Activated naive CD8-positive, alpha-beta T cell treated with anti-CD3 and anti-CD28 coated beads, Interleukin-2, amount 50 U/mL, for 24 hours (primary cell): Measurements from ENCODE around the gene RNLS.
"Not testable (repeated sequence)": the region's sequence is repeated elsewhere in the genome, so short reads cannot be mapped to it uniquely, and the experiment has no call there.

Experiments
- ATAC-seq: fragments of 150-1000 bp; cut with Tn5 transposase; one replicate; pipeline ENCODE4 v1.10.0; 2021
- DNase-seq: peaks from one replicate; pipeline ENCODE4 v3.0.0; 2021
- H3K27ac Mint-ChIP-seq: one replicate; pipeline ENCODE4 v1.8.0; 2021; ENCODE audit warnings: mild to moderate bottlenecking, mixed read lengths
- H3K27me3 Mint-ChIP-seq: one replicate; pipeline ENCODE4 v1.8.0; 2021; ENCODE audit warnings: mixed read lengths
- H3K36me3 Mint-ChIP-seq: one replicate; pipeline ENCODE4 v1.8.0; 2021; ENCODE audit warnings: low read depth, mixed read lengths
- H3K4me1 Mint-ChIP-seq: one replicate; pipeline ENCODE4 v1.8.0; 2021; ENCODE audit warnings: mixed read lengths
- H3K4me3 Mint-ChIP-seq: one replicate; pipeline ENCODE4 v1.8.0; 2021; ENCODE audit warnings: mild to moderate bottlenecking, moderate library complexity, mixed read lengths
- H3K9me3 Mint-ChIP-seq: one replicate; pipeline ENCODE4 v1.8.0; 2021; ENCODE audit warnings: mixed read lengths

Gene RNLS

DNA sequence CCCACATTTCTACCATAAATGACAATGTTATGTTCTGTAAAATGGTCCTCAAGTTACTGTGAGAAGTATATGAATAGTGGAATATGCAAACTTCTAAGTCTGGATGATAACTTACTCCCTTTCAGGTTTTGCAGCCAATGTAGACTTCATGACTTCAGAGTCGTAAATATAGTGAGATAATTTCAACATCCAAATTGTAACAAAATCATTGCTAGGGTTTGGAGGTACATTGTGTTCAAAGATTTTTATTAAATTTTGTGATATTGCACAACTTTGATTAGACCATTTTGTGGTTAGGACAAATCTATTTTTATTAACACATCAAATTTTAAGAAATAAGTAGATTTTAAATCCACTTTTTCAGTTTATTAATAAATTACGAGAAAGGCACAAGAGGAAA lies 270.3 kb downstream of the RNLS start:
- no peak for ATAC-seq
- DNase-seq: no peak
- Mint-ChIP-seq H3K4me3 (no peak overlapping the region), H3K36me3 (no peaks in the 10 kb centered on the region), H3K27me3 (no peaks in the 10 kb centered on the region), H3K4me1 (peaks cover 17% of the 10 kb centered on the region), H3K27ac (no peak overlapping the region), H3K9me3 (no peaks in the 10 kb centered on the region)

DNA sequence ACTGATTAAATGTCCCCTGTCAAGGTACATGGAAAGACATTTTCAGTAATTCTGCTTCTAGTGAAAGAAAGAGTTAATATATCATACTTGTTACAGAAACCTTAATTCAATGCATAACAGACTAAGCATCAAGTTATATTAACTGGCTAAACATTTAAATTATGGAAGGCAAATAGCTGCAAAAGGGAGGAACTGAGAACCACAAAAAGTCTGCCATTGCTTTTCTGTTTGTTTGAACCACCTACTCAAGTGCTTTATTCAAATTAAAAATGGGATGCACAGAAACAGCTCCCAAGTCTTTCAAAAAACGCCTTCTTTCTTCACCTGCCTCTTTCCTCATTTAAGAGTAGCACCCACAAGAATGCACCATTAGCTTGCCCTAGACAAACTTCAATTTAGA lies 271.9 kb downstream of the RNLS start:
- H3K27ac Mint-ChIP-seq: no peak overlapping the region
- H3K9me3 Mint-ChIP-seq: no peaks in the 10 kb centered on the region
- H3K27me3 Mint-ChIP-seq: no peaks in the 10 kb centered on the region
- DNase-seq (no peak), ATAC-seq (no peak)
- no peaks in the 10 kb centered on the region for H3K36me3 Mint-ChIP-seq
- H3K4me3 Mint-ChIP-seq: no peak overlapping the region
- H3K4me1 Mint-ChIP-seq: peaks cover 15% of the 10 kb centered on the region

DNA sequence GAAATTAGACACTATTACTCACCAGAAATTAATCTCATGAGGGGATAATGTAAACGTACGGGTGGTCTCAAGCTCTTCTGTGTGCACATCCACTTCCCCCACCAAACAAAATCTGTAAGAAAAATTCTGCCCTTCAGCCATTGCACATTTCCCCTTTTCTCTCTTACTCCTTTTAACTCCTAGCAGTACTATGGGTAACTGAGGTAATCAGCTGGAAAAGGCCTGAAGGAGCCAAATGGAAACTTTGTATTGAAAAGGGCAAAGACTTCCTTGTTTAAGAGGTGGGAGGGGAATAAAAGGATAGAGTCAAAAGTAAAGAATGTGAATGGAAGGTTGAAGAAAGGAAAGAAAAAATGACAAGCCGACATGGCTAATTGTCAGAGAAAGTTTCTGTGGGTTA lies 273.8 kb downstream of the RNLS start:
- no peaks in the 10 kb centered on the region for H3K9me3 Mint-ChIP-seq
- H3K36me3 Mint-ChIP-seq: no peaks in the 10 kb centered on the region
- H3K4me3 Mint-ChIP-seq: no peak overlapping the region
- no peaks in the 10 kb centered on the region for H3K27me3 Mint-ChIP-seq
- ATAC-seq: no peak
- peaks cover 8% of the 10 kb centered on the region for H3K4me1 Mint-ChIP-seq
- no peak for DNase-seq
- no peak overlapping the region for H3K27ac Mint-ChIP-seq

DNA sequence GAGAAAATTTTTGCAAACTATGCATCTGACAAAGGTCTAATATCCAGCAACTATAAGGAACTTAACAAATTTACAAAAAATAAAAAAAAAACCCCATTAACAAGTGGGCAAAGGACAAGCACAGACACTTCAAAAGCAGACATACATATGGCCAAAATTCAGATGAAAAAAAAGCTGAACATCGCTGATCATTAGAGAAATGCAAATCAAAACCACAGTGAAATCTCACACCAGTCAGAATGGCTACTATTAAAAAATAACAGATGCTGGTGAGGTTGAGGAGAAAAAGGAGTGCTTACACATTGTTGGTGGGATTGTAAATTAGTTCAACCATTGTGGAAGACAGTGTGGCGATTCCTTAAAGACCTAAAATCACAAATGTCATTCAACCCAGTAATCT lies 274.8 kb downstream of the RNLS start:
- ATAC-seq, H3K9me3 Mint-ChIP-seq, H3K4me1 Mint-ChIP-seq, H3K36me3 Mint-ChIP-seq, H3K27me3 Mint-ChIP-seq, DNase-seq, H3K27ac Mint-ChIP-seq, H3K4me3 Mint-ChIP-seq: not testable (repeated sequence)

DNA sequence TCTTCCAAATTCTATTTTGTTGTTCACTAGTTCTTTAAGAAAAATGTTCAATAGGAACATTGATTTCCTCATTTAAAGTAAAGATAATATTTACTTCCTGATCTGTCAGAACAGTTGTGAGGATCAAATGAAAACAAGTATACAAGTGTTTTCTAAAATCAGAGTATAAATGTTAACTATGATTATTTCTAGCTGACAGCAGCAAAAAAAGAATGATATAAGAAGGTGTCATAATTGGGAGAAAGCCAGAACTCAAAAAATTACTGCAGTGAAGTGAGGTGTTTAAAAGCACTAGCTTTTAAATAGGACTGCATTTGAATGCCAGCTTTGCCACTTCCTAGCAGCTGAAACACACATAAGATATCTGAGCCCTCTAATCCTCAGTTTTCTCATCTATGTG lies 283.3 kb downstream of the RNLS start:
- peaks cover 4% of the 10 kb centered on the region for H3K4me1 Mint-ChIP-seq
- no peak overlapping the region for H3K27ac Mint-ChIP-seq
- no peaks in the 10 kb centered on the region for H3K36me3 Mint-ChIP-seq
- no peaks in the 10 kb centered on the region for H3K27me3 Mint-ChIP-seq
- DNase-seq (no peak), ATAC-seq (no peak)
- no peak overlapping the region for H3K4me3 Mint-ChIP-seq
- no peaks in the 10 kb centered on the region for H3K9me3 Mint-ChIP-seq

DNA sequence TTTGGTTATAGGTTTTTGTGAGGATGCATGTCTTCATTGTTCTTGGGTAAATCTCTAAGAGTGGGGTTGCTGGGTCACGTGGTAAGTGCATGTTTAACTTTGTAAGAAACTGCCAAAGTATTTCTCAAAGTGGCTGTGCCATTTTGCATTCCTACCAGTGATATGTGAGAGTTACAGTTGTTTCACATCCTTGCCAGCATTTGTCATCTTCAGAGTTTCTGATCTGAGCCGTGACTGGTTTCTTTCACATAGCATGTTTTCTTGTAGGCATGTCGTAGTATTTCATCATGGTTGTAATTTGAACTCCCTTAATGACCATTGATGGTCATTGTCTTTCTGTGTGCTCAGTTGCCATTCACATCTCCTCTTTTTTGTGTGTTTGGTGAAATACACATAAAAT lies 286.0 kb downstream of the RNLS start:
- H3K27me3 Mint-ChIP-seq: no peaks in the 10 kb centered on the region
- no peaks in the 10 kb centered on the region for H3K36me3 Mint-ChIP-seq
- ATAC-seq: no peak
- peaks cover 22% of the 10 kb centered on the region for H3K4me1 Mint-ChIP-seq
- no peak overlapping the region for H3K4me3 Mint-ChIP-seq
- no peak for DNase-seq
- no peak overlapping the region for H3K27ac Mint-ChIP-seq
- H3K9me3 Mint-ChIP-seq: no peaks in the 10 kb centered on the region

DNA sequence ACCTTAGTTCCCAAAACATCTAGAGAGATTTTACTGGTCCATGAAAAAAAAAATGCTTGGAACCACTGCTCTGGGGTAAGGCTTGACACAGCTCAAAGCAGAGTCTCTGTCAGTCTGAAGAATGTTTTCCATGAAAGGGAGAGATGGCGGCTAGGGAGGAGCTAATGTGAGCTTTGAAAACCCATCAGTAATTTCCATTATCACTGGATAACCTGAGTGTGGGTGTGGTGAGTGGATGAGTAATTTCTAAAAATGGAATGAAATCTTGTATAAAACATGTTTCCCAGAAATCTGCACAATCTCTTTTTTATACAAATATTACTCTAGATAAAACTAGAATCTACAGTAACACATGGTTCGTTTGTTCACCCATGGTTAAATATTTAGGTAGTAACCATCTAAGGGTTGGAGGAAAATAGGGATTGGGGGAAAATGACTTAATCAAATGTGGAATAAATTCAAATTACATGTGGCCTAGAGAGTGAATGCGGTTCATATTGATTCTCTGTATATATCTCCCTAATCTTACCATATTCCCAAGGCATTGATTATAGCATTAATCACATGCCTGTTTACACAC lies 289.4 kb downstream of the RNLS start:
- ATAC-seq (peak; percentile 77), DNase-seq (no peak)
- peaks cover 27% of the 10 kb centered on the region for H3K4me1 Mint-ChIP-seq
- H3K36me3 Mint-ChIP-seq: no peaks in the 10 kb centered on the region
- H3K4me3 Mint-ChIP-seq: no peak overlapping the region
- H3K9me3 Mint-ChIP-seq: no peaks in the 10 kb centered on the region
- no peaks in the 10 kb centered on the region for H3K27me3 Mint-ChIP-seq
- H3K27ac Mint-ChIP-seq: peak overlapping the region; percentile 5

DNA sequence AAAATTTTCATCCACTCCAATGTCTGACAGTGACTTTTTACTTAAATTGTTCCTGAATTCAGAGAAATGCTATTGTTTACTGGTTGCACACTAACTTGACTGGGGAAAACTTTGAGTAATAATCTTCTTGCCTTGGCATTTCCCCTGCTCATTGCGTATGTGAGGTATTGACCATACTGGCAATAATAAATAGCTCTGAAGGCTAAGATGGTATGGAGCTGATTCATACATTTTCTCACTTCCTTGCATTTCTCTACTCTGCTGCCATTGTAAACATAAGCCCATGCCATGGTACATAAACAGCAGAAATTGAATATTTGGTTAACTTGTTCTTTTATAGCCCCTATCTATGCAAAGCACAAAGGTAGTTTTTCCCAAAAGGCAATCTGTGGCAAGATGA lies 290.0 kb downstream of the RNLS start:
- no peak overlapping the region for H3K4me3 Mint-ChIP-seq
- no peaks in the 10 kb centered on the region for H3K36me3 Mint-ChIP-seq
- no peak overlapping the region for H3K27ac Mint-ChIP-seq
- H3K27me3 Mint-ChIP-seq: no peaks in the 10 kb centered on the region
- peaks cover 27% of the 10 kb centered on the region for H3K4me1 Mint-ChIP-seq
- no peaks in the 10 kb centered on the region for H3K9me3 Mint-ChIP-seq
- no peak for ATAC-seq
- DNase-seq: no peak

DNA sequence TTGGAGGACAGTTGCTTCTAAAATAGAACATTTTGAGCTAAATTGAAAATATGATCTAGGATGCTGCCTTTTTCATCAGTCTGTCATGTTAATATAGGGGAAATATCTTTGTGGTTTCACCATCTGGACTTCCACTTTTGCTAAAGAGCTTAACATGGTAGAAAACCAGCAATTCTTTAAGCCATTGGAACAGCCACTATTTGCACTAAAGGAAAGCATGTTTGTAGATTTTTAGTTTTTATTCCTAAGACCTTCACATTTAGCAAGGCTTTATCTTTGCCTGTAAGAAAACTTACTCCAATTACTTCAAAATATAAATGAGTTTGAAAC lies 291.0 kb downstream of the RNLS start:
- H3K36me3 Mint-ChIP-seq: no peaks in the 10 kb centered on the region
- H3K27me3 Mint-ChIP-seq: no peaks in the 10 kb centered on the region
- H3K4me1 Mint-ChIP-seq: peaks cover 27% of the 10 kb centered on the region
- DNase-seq: no peak
- no peak for ATAC-seq
- no peak overlapping the region for H3K4me3 Mint-ChIP-seq
- H3K27ac Mint-ChIP-seq: no peak overlapping the region
- H3K9me3 Mint-ChIP-seq: no peaks in the 10 kb centered on the region

DNA sequence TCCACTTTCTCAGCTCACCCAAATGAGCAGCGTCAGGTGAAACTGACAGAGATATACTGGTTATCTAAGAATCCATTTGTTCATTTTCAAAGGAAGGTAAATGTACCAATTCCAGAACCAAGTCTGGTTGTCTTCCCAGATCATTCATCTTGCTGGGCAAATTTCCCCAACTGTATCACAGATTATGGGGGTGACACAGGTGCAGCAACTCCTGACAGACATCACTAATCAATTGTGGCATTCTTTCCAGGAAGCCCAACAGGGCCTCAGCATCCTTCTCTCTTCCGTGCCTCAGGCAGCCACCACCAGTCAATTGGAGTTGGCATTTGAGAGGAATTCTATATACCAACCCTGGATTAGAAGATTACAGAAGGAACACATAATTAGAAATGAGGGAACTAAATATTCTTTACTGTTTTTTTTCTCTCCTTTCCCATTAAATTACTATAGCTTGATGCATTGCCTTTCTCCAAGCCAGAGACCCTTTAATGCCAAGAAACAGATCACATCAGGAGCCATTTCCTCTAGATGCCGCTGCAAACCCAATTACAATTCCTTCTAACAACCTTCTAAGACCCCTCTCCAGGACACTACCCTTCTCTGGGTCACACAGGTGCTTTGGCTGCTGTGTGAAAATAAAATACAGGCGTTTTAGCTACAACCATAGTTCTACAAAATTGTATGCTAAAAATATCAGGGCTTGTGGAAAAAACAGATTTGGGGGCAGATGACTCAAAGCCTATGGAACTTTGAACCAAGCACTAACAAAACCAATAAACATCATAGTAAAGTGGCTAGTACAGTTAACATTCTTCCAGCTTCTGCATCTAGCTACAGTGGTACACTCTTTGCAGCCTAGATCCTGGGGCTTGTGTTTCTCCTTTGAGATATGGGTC lies 291.6 kb downstream of the RNLS start:
- no peak for ATAC-seq
- Mint-ChIP-seq H3K27me3 (no peaks in the 10 kb centered on the region), H3K4me3 (no peak overlapping the region)

DNA sequence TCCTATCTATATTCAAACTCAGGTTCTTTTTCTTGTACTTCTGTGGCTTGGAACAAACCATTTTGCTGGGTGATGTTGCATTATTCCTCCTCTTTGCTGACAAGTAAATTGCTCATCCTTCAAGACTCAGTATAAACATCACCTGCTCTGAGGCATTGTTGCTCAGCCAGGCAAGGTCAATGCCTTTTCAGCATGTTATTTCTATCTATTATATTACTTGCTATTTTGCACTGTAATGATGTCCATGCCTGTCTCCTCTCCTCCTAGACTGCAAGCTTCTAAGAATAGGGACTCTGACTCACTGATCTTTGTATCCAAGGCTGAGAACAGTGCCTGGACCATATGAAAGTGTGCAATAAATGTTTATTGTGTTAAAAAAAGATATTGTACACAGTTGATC lies 293.8 kb downstream of the RNLS start:
- H3K4me1 Mint-ChIP-seq: peaks cover 27% of the 10 kb centered on the region

More for the DNA sequence above, 291.6 kb downstream of the RNLS start:
- no peaks in the 10 kb centered on the region for H3K36me3 Mint-ChIP-seq
- no peaks in the 10 kb centered on the region for H3K9me3 Mint-ChIP-seq
- DNase-seq: no peak
- peaks cover 27% of the 10 kb centered on the region for H3K4me1 Mint-ChIP-seq
- no peak overlapping the region for H3K27ac Mint-ChIP-seq

DNA sequence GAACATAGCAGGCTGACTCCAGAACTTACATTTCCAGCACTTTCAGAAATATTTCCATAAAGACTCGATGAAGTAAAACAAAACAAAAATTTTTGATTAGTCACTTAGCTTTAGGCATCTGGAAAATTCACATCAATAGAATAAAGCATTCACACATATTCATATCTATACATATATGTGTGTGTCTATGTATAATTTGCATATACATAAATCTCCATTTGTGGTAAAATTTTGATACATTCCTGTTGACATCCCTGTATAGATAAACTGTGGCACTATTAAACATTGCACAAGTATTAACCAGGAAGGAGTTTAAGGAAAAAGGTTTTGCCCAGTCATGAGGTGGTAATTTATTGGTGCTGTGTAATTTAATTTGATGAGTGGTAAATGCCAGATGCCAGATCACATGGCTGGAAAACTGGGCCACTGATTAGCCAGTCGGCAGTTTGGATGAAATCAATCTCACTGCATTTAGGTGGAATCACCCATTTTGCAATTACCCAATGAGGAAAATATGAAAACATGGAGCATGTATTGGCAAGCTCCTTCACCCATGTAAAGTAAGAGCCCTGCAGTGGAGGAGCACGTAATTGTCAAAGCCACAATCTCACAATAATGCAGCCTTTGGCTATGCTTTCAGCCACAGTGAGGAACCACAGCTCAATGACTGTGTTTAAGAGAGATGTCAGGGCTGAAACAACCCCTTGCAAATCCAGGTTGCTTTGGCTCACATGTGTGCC lies 294.6 kb downstream of the RNLS start:
- H3K27me3 Mint-ChIP-seq: no peaks in the 10 kb centered on the region
- H3K36me3 Mint-ChIP-seq: no peaks in the 10 kb centered on the region
- no peak overlapping the region for H3K27ac Mint-ChIP-seq
- H3K9me3 Mint-ChIP-seq: no peaks in the 10 kb centered on the region
- ATAC-seq (no peak), DNase-seq (no peak)
- no peak overlapping the region for H3K4me3 Mint-ChIP-seq
- peaks cover 21% of the 10 kb centered on the region for H3K4me1 Mint-ChIP-seq

More for the DNA sequence above, 293.8 kb downstream of the RNLS start:
- H3K27me3 Mint-ChIP-seq: no peaks in the 10 kb centered on the region
- no peaks in the 10 kb centered on the region for H3K9me3 Mint-ChIP-seq
- no peaks in the 10 kb centered on the region for H3K36me3 Mint-ChIP-seq
- DNase-seq (no peak), ATAC-seq (no peak)
- H3K27ac Mint-ChIP-seq: no peak overlapping the region
- H3K4me3 Mint-ChIP-seq: no peak overlapping the region

DNA sequence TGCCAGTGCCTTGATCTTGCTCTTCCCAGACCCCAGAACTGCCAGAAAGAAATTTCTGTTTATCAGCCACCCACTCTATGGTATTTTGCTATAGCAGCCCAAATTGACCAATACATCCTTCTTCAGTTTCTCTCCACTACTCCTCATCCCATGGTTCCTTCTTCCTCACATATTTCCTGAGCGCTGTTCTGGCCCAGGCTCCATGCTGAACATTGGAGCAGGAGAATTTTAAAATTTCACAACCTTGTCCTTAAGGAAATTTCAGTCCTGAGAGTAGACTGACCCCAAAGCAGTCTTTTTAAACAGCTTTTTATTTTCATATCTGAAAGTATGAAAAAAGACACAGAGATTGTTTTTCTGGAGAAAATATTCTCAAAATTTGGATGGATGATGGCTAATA lies 297.1 kb downstream of the RNLS start:
- Mint-ChIP-seq H3K4me3 (no peak overlapping the region), H3K27me3 (no peaks in the 10 kb centered on the region)
- no peak for ATAC-seq

DNA sequence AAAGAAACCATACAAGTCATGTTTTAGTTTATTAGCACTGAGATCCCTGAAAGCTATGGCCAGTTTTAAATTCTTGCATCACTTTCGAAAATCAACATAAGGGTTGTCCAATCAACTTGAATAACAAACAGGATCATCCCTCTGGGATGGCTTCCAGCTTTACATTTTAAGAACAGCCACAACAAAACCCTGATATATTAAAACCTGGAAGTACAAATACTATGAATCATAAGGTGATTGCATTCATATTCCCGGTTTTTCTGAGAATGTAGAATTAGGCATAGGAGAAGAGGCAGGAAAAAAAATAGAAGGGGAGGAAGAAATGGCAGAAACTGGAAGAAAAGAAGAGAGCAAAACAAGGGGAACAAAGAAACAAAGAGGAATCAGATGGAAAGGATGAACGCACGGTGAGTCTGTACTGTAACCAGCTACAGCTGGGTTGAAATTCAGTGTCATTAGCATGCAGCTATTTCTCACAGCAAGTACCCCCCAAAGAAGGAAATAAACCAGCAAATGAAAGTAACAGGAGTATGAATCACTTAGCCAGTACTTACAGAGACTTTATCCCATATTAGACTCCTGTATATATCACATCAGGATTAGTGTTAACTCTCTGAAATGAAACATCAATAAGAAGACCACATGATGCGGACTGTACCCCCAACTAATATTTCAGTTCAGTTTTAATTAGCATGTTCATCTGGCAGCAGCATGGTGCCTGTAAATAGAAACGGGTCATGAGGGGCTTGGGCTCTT lies 301.3 kb downstream of the RNLS start:
- H3K27me3 Mint-ChIP-seq: no peaks in the 10 kb centered on the region
- no peak overlapping the region for H3K4me3 Mint-ChIP-seq
- peaks cover 4% of the 10 kb centered on the region for H3K9me3 Mint-ChIP-seq
- ATAC-seq (peak; percentile 87), DNase-seq (no peak)
- H3K36me3 Mint-ChIP-seq: no peaks in the 10 kb centered on the region
- H3K27ac Mint-ChIP-seq: peak overlapping the region; percentile 2
- peaks cover 42% of the 10 kb centered on the region for H3K4me1 Mint-ChIP-seq

More for the DNA sequence above, 297.1 kb downstream of the RNLS start:
- H3K36me3 Mint-ChIP-seq: no peaks in the 10 kb centered on the region
- no peaks in the 10 kb centered on the region for H3K9me3 Mint-ChIP-seq
- H3K27ac Mint-ChIP-seq: no peak overlapping the region
- DNase-seq: no peak
- H3K4me1 Mint-ChIP-seq: peaks cover 24% of the 10 kb centered on the region
